Colonic mucosa (tissue), 4 donors: ENCODE data around the gene OR6M1. TPM values are rescaled to one million over a fixed set of nuclear protein-coding genes. Genes with fewer than 3 reads are reported as not detected.

Source experiments
- DNase-seq: peaks from one replicate; pipeline ENCODE4 v3.0.0-alpha.2; 2020
- H3K27ac ChIP-seq: fragments of 200-600 bp; one replicate; pipeline ENCODE4 v1.8.0; 2021
- H3K27me3 ChIP-seq: fragments of 200-600 bp; one replicate; pipeline ENCODE4 v1.8.0; 2021
- H3K36me3 ChIP-seq: fragments of 200-600 bp; one replicate; pipeline ENCODE4 v1.8.0; 2021
- H3K4me1 ChIP-seq: fragments of 200-600 bp; one replicate; pipeline ENCODE4 v1.8.0; 2021; ENCODE audit warnings: mild to moderate bottlenecking
- H3K4me3 ChIP-seq: fragments of 200-600 bp; one replicate; pipeline ENCODE4 v1.8.0; 2021
- H3K9ac ChIP-seq, 2 donors: one replicate each; pipeline ENCODE4 v1.7.0; 2013; ENCODE audit warnings: control low read depth in 2 of 2, low read depth in 2 of 2, low read length in 2 of 2
- H3K9me3 ChIP-seq: fragments of 200-600 bp; one replicate; pipeline ENCODE4 v1.8.0; 2021
- intact Hi-C: fragments of 100-400 bp; cut with DNase I; formaldehyde crosslinking; loops from one replicate; pipeline ENCODE4 v1.14.1; 2022
- total RNA-seq, 2 donors: library from RNA; stranded (reverse); fragmentation: NEBNext Ultra II Directional in 1 of 2; extraction: Animal tissue kit (Norgen Biotek cat#: 25700) in 1 of 2; gene quantifications; one replicate each; pipeline ENCODE4 v1.2.1, GENCODE V29; 2021
- TF ChIP-seq, protein P1 (sequence below): fragments of 200-600 bp; IDR thresholded peaks from one replicate; pipeline ENCODE4 v1.8.0; 2022; ENCODE audit warnings: antibody characterized with exemption, mild to moderate bottlenecking
- donor health status: healthy.
- donor health status: DM: no; HTN: no; CAD: no.
- donor health status: DM: no; HTN: no; CAD: no.

The OR6M1 gene
- total RNA-seq, 2 donors from 2014 or later: not detected

GRCh38 chr11:123770712-123771111 is 35.4 kb downstream of the OR6M1 start:
- H3K9me3 ChIP-seq: no peaks in the 10 kb centered on the region
- no peak overlapping the region for H3K9ac ChIP-seq
- H3K4me3 ChIP-seq: no peak overlapping the region
- H3K4me1 ChIP-seq: no peaks in the 10 kb centered on the region
- no peak overlapping the region for H3K27ac ChIP-seq
- H3K36me3 ChIP-seq: no peaks in the 10 kb centered on the region
- no peak for DNase-seq
- no peaks in the 10 kb centered on the region for H3K27me3 ChIP-seq
- intact Hi-C loops: no loop called here
- TF ChIP-seq, protein P1, sequence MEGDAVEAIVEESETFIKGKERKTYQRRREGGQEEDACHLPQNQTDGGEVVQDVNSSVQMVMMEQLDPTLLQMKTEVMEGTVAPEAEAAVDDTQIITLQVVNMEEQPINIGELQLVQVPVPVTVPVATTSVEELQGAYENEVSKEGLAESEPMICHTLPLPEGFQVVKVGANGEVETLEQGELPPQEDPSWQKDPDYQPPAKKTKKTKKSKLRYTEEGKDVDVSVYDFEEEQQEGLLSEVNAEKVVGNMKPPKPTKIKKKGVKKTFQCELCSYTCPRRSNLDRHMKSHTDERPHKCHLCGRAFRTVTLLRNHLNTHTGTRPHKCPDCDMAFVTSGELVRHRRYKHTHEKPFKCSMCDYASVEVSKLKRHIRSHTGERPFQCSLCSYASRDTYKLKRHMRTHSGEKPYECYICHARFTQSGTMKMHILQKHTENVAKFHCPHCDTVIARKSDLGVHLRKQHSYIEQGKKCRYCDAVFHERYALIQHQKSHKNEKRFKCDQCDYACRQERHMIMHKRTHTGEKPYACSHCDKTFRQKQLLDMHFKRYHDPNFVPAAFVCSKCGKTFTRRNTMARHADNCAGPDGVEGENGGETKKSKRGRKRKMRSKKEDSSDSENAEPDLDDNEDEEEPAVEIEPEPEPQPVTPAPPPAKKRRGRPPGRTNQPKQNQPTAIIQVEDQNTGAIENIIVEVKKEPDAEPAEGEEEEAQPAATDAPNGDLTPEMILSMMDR: no peak

GRCh38 chr11:123765601-123766000 is 40.5 kb downstream of the OR6M1 start:
- no peak for DNase-seq
- intact Hi-C loops: no loop called here
- H3K9ac ChIP-seq: no peak overlapping the region
- no peaks in the 10 kb centered on the region for H3K4me1 ChIP-seq
- H3K27ac ChIP-seq: no peak overlapping the region
- no peaks in the 10 kb centered on the region for H3K27me3 ChIP-seq
- H3K9me3 ChIP-seq: no peaks in the 10 kb centered on the region
- no peak overlapping the region for H3K4me3 ChIP-seq
- no peaks in the 10 kb centered on the region for H3K36me3 ChIP-seq
- TF ChIP-seq, protein P1: no peak

GRCh38 chr11:123762422-123762821 is 43.7 kb downstream of the OR6M1 start:
- Histone ChIP-seq H3K27ac (no peak overlapping the region), H3K4me3 (no peak overlapping the region), H3K36me3 (no peaks in the 10 kb centered on the region), H3K9ac (no peak overlapping the region), H3K4me1 (no peaks in the 10 kb centered on the region), H3K27me3 (no peaks in the 10 kb centered on the region), H3K9me3 (no peaks in the 10 kb centered on the region)
- intact Hi-C loops: no loop called here
- TF ChIP-seq, protein P1: no peak
- DNase-seq: no peak

- Histone ChIP-seq H3K36me3 (no peaks in the 10 kb centered on the region), H3K9ac (no peak overlapping the region), H3K4me1 (no peaks in the 10 kb centered on the region), H3K27me3 (no peaks in the 10 kb centered on the region), H3K27ac (no peak overlapping the region), H3K9me3 (no peaks in the 10 kb centered on the region), H3K4me3 (no peak overlapping the region)
- intact Hi-C loops: no loop called here
- DNase-seq: no peak
- TF ChIP-seq, protein P1: no peak
These were observed 45.3 kb downstream of the OR6M1 start for GRCh38 chr11:123760894-123761293.

DNA sequence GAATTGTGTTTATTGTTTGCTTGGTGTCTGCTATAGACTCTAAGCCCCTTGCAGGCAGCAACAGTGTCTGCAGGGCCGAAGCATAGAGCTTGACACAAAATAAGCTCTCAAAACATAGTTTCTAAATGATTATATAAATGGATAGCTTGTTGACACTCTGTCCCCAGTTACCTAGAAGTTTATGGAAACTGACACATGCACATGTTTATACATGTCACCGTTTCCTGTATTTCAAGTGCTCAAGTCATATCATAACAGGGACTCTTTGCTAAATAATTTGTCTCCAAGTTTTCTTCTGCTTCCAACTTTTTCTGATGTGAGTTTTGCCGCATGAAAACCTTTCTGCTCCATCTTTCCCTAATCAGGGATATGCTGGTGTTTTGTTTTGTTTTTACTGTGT is 48.2 kb downstream of the OR6M1 start:
- Histone ChIP-seq H3K9me3 (no peaks in the 10 kb centered on the region), H3K27ac (no peak overlapping the region), H3K4me1 (no peaks in the 10 kb centered on the region), H3K9ac (no peak overlapping the region), H3K36me3 (no peaks in the 10 kb centered on the region), H3K27me3 (no peaks in the 10 kb centered on the region), H3K4me3 (no peak overlapping the region)
- TF ChIP-seq, protein P1: no peak
- intact Hi-C loops: no loop called here
- DNase-seq: no peak

DNA sequence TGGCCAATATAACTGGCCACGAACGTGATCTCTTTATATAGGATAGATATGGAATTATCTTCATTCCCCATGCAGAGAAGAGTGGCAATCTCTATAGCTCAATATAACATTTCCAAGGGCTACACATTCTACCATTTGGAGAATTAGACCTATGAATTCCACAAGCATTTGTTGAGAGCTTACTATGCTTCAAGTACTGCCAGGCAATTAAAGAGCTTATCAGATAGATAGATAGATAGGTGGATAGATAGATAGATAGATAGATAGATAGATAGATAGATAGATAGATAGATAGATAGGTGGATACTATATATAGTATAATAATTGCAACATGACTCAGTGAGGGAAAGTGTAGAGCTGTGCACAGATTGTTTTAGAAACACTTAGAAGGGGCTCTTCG is 50.3 kb downstream of the OR6M1 start:
- TF ChIP-seq, protein P1: no peak
- Histone ChIP-seq H3K36me3 (no peaks in the 10 kb centered on the region), H3K27ac (no peak overlapping the region), H3K4me3 (no peak overlapping the region), H3K9ac (no peak overlapping the region), H3K4me1 (no peaks in the 10 kb centered on the region), H3K9me3 (no peaks in the 10 kb centered on the region), H3K27me3 (no peaks in the 10 kb centered on the region)
- intact Hi-C loops: no loop called here
- no peak for DNase-seq
